Lung microvascular endothelial cell (primary cell): ENCODE data around the gene OR2T8. TPM values are rescaled to one million over a fixed set of nuclear protein-coding genes. Genes with fewer than 3 reads are reported as not detected.

ENCODE experiments used
- DNase-seq, 2 donors: peaks; one replicate each; pipeline versions ENCODE4 v3.0.0 to v3.0.0-alpha.2; 2010; ENCODE audit warnings: low read depth in 2 of 2
- total RNA-seq: library from RNA; depleted of rRNA; stranded (reverse); fragments of >200 nt; gene quantifications from 2 replicates; pipeline ENCODE4 v1.2.1, GENCODE V29; 2014

The OR2T8 gene
- total RNA-seq, 1 donor from 2014 or later: not detected

DNA sequence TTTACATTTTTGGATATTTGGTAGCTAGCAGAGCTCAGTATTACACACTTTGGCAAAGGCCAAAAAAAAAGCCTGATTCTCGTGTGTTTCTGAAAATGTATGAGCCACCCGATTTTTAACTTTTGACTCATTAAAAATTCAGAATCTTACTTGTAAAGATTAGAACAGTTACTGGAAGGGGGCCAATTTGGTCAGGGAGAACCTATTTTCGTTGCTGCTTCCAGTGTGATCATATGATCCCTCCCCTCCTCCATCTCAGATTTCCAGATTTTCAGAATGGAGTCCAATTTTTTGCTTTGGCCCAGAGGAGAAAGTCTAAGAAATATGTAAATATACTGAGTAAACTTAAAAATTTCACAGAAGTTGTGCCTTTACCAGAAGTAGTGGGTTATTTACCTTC is 41.7 kb downstream of the OR2T8 start:
- DNase-seq: no peak

DNA sequence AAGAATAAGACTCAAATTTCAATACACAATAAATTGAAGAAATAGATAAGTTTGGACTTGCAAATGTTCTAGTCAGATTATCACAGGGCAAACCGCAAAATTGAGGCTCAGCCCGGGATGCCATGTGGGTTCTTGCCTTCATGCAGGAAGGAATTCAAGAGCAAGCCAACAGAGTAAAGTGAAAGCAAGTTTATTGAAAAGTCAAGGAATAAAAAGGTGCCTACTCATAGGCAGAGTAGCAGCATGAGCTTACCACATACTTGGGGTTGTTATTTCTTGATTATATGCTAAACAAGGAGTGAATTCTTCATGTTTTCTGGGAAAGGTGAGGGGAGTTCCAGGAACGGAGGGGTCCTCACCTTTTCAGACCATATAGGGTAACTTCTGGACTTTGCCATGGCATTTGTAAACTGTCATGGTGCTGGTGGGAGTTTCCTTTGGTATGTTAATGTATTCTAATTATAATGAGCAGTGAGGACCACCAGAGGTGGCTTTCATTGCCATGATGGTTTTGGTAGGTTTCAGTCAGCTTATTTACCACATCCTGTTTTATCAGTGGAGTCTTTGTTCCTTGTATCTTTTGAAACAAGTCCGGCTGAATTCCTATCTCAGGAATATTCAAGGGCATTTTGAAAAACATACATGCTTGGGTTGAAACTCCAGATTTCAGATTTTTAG is 43.0 kb downstream of the OR2T8 start:
- DNase-seq: no peak

DNA sequence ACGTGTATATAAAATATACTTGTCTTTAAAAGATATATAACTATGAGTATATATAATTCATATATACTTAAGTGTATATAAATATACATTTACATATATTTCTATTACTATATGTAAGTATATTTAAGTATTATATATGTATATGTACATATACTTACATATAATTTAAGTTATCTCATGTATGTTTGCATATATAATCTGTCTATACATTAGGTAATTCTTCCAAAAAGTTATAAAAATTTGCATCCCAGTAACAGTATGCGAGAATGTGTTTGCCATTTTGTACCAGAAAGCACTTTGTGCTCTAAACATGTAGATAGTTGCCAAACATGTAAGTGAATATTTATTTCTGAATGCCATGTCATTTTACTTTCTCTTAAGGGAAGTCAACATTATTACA is 44.9 kb downstream of the OR2T8 start, which contains the start of gene OR2AK2:
TSS of gene OR2AK2 (plus strand) at position 301 of the 400 bp plus-strand sequence. CDS start 144 bp downstream, outside the sequence.
- DNase-seq: no peak

DNA sequence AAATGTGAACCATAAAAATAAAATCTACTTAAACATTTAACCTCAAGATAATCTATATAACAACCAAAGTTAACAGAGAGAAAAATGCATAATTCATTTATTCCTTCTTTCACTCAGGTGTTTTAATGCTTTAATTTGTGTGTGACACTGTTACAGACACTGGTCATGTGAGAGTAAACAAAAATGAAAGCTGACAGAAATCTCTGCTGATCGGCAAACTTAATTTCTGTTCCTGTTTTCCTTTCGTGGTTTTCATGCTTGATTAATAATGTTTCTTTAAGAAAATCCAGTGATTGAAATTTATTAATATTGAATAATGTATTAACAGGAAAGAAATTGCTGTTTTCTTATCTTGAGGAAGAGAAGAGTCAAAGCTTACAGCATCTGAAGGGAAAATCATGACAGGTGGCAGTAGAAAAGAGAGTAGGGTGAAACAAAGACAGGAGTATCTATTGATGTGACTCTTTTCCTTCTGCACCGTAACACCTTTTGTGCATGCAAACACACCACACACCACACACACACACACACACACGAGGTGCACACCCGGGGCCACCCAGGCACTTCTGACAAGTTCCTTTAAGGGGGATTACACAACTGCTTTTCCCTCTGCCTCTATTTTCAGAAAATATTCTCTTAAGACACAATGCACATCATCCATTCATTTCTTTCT is 46.6 kb downstream of the OR2T8 start:
- no peak for DNase-seq

Other genes with a start within 250 kb of the OR2T8 start
- not detected in 2 replicates for gene OR13G1, start 240.5 kb upstream of the OR2T8 start, total RNA-seq
- not detected in 2 replicates for gene OR6F1, start 203.6 kb upstream of the OR2T8 start, total RNA-seq
- gene OR14K1, start 181.6 kb upstream of the OR2T8 start, total RNA-seq: not detected in 2 replicates
- not detected in 2 replicates for gene OR14A2, start 172.1 kb upstream of the OR2T8 start, total RNA-seq
- not detected in 2 replicates for gene OR1C1, start 159.7 kb upstream of the OR2T8 start, total RNA-seq
- gene OR14A16, start 96.1 kb upstream of the OR2T8 start, total RNA-seq: not detected in 2 replicates
- gene OR11L1, start 78.4 kb upstream of the OR2T8 start, total RNA-seq: not detected in 2 replicates
- under 0.01 and 0.22 TPM in 2 replicates for gene TRIM58, start 63.1 kb upstream of the OR2T8 start, total RNA-seq
- not detected in 2 replicates for gene OR2W3, start 24.7 kb upstream of the OR2T8 start, total RNA-seq
- not detected in 2 replicates for gene OR2AJ1, start 4.6 kb downstream of the OR2T8 start, total RNA-seq
- gene OR2L8, start 28.6 kb downstream of the OR2T8 start, total RNA-seq: not detected in 2 replicates
- not detected in 2 replicates for gene OR2AK2, start 45.0 kb downstream of the OR2T8 start, total RNA-seq
- not detected in 2 replicates for gene OR2L5, start 93.4 kb downstream of the OR2T8 start, total RNA-seq
- gene OR2L2, start 109.8 kb downstream of the OR2T8 start, total RNA-seq: under 0.01 TPM in 1 of 2 replicates, not detected in the other
- gene OR2L3, start 126.6 kb downstream of the OR2T8 start, total RNA-seq: not detected in 2 replicates
- not detected in 2 replicates for gene OR2L13, start 174.9 kb downstream of the OR2T8 start, total RNA-seq
- not detected in 2 replicates for gene OR2M5, start 224.9 kb downstream of the OR2T8 start, total RNA-seq